ENCODE measurements around the gene ALPG. TPM values are rescaled to one million over a fixed set of nuclear protein-coding genes. Genes with fewer than 3 reads are reported as not detected.
"Not testable (repeated sequence)": the region's sequence is repeated elsewhere in the genome, so short reads cannot be mapped to it uniquely, and the experiment has no call there.

ALPG gene
- total and polyA plus RNA-seq, 2 donors (not counting 3 experiments of a cell fraction or from before 2014, with no cell fraction given) = not detected

GRCh38 chr2:232449964-232450363, 43.3 kb downstream of the ALPG start:
- dilution Hi-C loops (cut with MboI; ENCODE audit: extremely low pct_ligation_motif_present, low sequenced_read_pairs) = no loop called here
- Histone ChIP-seq H3K9me3 (replicated peaks; ENCODE audit: control insufficient read depth, insufficient read depth, low read length) (no peaks in the 10 kb centered on the region), H3K9me1 (replicated peaks; ENCODE audit: control insufficient read depth, extremely low read depth, insufficient read depth, low read length) (no peaks in the 10 kb centered on the region), H3K4me1 (ENCODE audit: control insufficient read depth, extremely low read depth, insufficient read depth, low read length) (no peaks in the 10 kb centered on the region), H3K9ac (replicated peaks; ENCODE audit: extremely low read depth, insufficient read depth, low read length) (no peak overlapping the region), H4K20me1 (replicated peaks; ENCODE audit: control insufficient read depth, extremely low read depth, insufficient read depth, low read length) (no peaks in the 10 kb centered on the region), H3K4me2 (ENCODE audit: insufficient read depth, low read length) (no peak overlapping the region), H3K79me2 (ENCODE audit: control insufficient read depth, insufficient read depth, low read length) (no peaks in the 10 kb centered on the region), H2AFZ (ENCODE audit: low read depth, low read length) (no peak overlapping the region), H3K4me3 (replicated peaks in 1 of 3; ENCODE audit: insufficient read depth in 1 of 3, low read depth in 1 of 3, low read length in 3 of 3) (no peak overlapping the region), H3K36me3 (ENCODE audit: control insufficient read depth in 2 of 2, extremely low read depth in 1 of 2, insufficient read depth in 2 of 2, low read length in 2 of 2) (no peaks in the 10 kb centered on the region), H3K27ac (ENCODE audit: insufficient read depth, low read depth, low read length) (no peak overlapping the region), H3K27me3 (ENCODE audit: control insufficient read depth in 2 of 2, insufficient read depth in 2 of 2, low read length in 2 of 2) (peaks cover 0 to 2% of the 10 kb centered on the region in 2 experiments)
- no TSS peak for BruUV-seq (replicated peaks)
- FAIRE-seq (no peak), DNase-seq (ENCODE audit: low read depth, low spot score) (no peak)
- ChIA-PET CTCF (interaction anchor here (1.0 kb wide), 1 partner anchor 72 kb away, joined by 3 read pairs; no protein-coding TSS in a partner anchor), POLR2A (no interaction called here)
- intact Hi-C loops (cut with micrococcal nuclease) = no loop called here
- TF ChIP-seq EZH2 (IDR thresholded peaks at IDR 0.05; ENCODE audit: borderline replicate concordance, low read depth, low read length, severe bottlenecking) = no peak
- TF ChIP-seq CTCF (IDR thresholded peaks at IDR 0.05; ENCODE audit: extremely low read depth in 1 of 2, insufficient read depth in 1 of 2, low read depth in 1 of 2, low read length in 2 of 2) = no peak
- no peak for TF ChIP-seq MAX (IDR thresholded peaks at IDR 0.05; ENCODE audit: insufficient read depth, insufficient read length)
- TF ChIP-seq JUN (IDR thresholded peaks at IDR 0.05; ENCODE audit: borderline replicate concordance, insufficient read depth, insufficient read length, low read depth) = no peak
- no peak for TF ChIP-seq POLR2A (IDR thresholded peaks at IDR 0.05; ENCODE audit: low read depth, low read length)
- TF ChIP-seq GATA2 (IDR thresholded peaks at IDR 0.05; ENCODE audit: insufficient read depth, insufficient read length, low read depth, low read length) = no peak
- TF ChIP-seq POLR2AphosphoS5 (IDR thresholded peaks at IDR 0.05; ENCODE audit: insufficient read depth, low read depth, low read length) = no peak
- TF ChIP-seq MYC (IDR thresholded peaks at IDR 0.05; ENCODE audit: low read depth, low read length) = no peak
- TF ChIP-seq FOS (IDR thresholded peaks at IDR 0.05; ENCODE audit: borderline replicate concordance, insufficient read depth, low read length) = no peak

GRCh38 chr2:232451645-232452044, 45.0 kb downstream of the ALPG start:
- H3K9ac ChIP-seq (replicated peaks; ENCODE audit: extremely low read depth, insufficient read depth, low read length); H3K9me1 ChIP-seq (replicated peaks; ENCODE audit: control insufficient read depth, extremely low read depth, insufficient read depth, low read length); H3K4me3 ChIP-seq (replicated peaks in 1 of 3; ENCODE audit: insufficient read depth in 1 of 3, low read depth in 1 of 3, low read length in 3 of 3); BruUV-seq (replicated peaks); H3K27ac ChIP-seq (ENCODE audit: insufficient read depth, low read depth, low read length); POLR2A ChIA-PET; H3K27me3 ChIP-seq (ENCODE audit: control insufficient read depth in 2 of 2, insufficient read depth in 2 of 2, low read length in 2 of 2); dilution Hi-C loops (cut with MboI; ENCODE audit: extremely low pct_ligation_motif_present, low sequenced_read_pairs); H3K9me3 ChIP-seq (replicated peaks; ENCODE audit: control insufficient read depth, insufficient read depth, low read length); intact Hi-C loops (cut with micrococcal nuclease); H3K4me2 ChIP-seq (ENCODE audit: insufficient read depth, low read length); H3K36me3 ChIP-seq (ENCODE audit: control insufficient read depth in 2 of 2, extremely low read depth in 1 of 2, insufficient read depth in 2 of 2, low read length in 2 of 2); H3K79me2 ChIP-seq (ENCODE audit: control insufficient read depth, insufficient read depth, low read length); FAIRE-seq; H2AFZ ChIP-seq (ENCODE audit: low read depth, low read length); DNase-seq (ENCODE audit: low read depth, low spot score); CTCF ChIA-PET; H3K4me1 ChIP-seq (ENCODE audit: control insufficient read depth, extremely low read depth, insufficient read depth, low read length); H4K20me1 ChIP-seq (replicated peaks; ENCODE audit: control insufficient read depth, extremely low read depth, insufficient read depth, low read length): not testable (repeated sequence)

All from endothelial cell of umbilical vein (primary cell).